SU-DHL-6 (cell line): ENCODE measurements around the gene TTBK1.

Experiments used
- EZH2phosphoT487 ChIP-seq: fragments of 200-600 bp; sonication (generic), shearing (Covaris generic); conservative IDR thresholded peaks from 2 replicates; pipeline ENCODE4 v1.6.1; 2018; ENCODE audit warnings: mild to moderate bottlenecking, antibody characterized with exemption, low read length, moderate library complexity, mixed read lengths
- TF ChIP-seq, protein P1 (sequence below): fragments of 200-600 bp; sonication (generic); IDR thresholded peaks from one replicate; pipeline ENCODE4 v1.5.1; 2017; ENCODE audit warnings: antibody characterized with exemption, mild to moderate bottlenecking, low read length, moderate library complexity; ENCODE audit not compliant: insufficient read depth, poor library complexity, severe bottlenecking

DNA sequence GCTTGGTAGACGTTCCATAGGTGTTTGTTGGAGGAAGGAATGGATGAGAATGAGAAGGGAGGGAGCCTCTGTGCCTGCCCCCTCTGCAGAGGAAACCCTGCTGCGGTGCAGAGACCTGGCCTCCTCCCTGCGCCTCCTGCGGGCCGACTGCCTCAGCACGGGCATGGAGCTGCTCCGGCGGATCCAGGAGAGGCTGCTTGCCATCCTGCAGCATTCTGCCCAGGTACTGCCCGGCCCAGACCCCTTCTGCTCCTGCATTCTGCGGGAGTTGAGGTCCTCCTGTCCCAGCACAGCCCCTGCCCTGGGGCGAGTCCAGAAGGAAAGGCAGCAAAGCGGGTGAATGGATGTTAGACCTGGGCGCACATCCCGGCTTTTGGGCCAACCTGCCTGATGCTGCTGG, 20.1 kb upstream of the TTBK1 start:
- TF ChIP-seq EZH2phosphoT487: no peak
- TF ChIP-seq, protein P1, sequence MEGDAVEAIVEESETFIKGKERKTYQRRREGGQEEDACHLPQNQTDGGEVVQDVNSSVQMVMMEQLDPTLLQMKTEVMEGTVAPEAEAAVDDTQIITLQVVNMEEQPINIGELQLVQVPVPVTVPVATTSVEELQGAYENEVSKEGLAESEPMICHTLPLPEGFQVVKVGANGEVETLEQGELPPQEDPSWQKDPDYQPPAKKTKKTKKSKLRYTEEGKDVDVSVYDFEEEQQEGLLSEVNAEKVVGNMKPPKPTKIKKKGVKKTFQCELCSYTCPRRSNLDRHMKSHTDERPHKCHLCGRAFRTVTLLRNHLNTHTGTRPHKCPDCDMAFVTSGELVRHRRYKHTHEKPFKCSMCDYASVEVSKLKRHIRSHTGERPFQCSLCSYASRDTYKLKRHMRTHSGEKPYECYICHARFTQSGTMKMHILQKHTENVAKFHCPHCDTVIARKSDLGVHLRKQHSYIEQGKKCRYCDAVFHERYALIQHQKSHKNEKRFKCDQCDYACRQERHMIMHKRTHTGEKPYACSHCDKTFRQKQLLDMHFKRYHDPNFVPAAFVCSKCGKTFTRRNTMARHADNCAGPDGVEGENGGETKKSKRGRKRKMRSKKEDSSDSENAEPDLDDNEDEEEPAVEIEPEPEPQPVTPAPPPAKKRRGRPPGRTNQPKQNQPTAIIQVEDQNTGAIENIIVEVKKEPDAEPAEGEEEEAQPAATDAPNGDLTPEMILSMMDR: no peak
